ENCODE data around the gene C10orf90. TPM values are rescaled to one million over a fixed set of nuclear protein-coding genes. Genes with fewer than 3 reads are reported as not detected.

Gene C10orf90
- total RNA-seq, 4 donors from 2014 or later, result 0.26 TPM; not detected in 3

DNA sequence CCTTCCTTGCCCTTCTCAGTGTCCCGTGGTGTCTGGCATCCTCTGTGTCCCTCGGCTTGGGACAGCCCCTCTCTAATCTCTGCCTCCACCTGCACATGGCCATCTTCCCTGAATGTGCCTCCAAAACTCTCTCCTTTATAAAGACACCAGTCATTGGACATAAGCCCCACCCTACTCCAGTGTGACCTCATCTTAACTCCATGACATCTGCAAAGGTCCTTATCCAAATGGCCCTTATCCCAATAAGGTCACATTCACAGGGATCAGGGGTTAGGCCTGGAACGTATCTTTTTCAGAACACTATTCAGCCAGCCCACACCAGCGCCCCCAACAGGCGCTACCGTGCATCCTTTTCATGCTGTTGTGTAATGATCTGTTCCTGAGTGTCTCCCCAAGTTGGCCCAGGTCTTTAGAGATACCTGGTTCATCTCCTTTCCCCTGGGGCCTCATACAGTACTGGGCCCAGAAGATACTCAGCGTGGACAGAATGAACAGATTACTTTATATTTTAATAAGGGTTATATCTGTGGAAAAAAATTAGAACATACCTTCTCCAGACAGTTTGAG lies 149.7 kb downstream of the C10orf90 start:
- Histone ChIP-seq H3K27ac (no peak overlapping the region), H3K9me3 (no peaks in the 10 kb centered on the region), H3K4me3 (no peak overlapping the region), H3K4me1 (no peaks in the 10 kb centered on the region), H3K27me3 (peaks cover 0 to 9% (median 0%) of the 10 kb centered on the region in 4 donors), H3K36me3 (no peaks in the 10 kb centered on the region)
- TF ChIP-seq POLR2A (IDR thresholded peaks at IDR 0.05), result no peak
- TF ChIP-seq, protein P1, sequence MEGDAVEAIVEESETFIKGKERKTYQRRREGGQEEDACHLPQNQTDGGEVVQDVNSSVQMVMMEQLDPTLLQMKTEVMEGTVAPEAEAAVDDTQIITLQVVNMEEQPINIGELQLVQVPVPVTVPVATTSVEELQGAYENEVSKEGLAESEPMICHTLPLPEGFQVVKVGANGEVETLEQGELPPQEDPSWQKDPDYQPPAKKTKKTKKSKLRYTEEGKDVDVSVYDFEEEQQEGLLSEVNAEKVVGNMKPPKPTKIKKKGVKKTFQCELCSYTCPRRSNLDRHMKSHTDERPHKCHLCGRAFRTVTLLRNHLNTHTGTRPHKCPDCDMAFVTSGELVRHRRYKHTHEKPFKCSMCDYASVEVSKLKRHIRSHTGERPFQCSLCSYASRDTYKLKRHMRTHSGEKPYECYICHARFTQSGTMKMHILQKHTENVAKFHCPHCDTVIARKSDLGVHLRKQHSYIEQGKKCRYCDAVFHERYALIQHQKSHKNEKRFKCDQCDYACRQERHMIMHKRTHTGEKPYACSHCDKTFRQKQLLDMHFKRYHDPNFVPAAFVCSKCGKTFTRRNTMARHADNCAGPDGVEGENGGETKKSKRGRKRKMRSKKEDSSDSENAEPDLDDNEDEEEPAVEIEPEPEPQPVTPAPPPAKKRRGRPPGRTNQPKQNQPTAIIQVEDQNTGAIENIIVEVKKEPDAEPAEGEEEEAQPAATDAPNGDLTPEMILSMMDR (IDR thresholded peaks at IDR 0.05), result no peak
- DNase-seq, result no peak
- 62 to 78% methylated on average over 7 of the region's 7 CpGs for WGBS, 2 donors
- intact Hi-C loops (cut with DNase I), result no loop called here

DNA sequence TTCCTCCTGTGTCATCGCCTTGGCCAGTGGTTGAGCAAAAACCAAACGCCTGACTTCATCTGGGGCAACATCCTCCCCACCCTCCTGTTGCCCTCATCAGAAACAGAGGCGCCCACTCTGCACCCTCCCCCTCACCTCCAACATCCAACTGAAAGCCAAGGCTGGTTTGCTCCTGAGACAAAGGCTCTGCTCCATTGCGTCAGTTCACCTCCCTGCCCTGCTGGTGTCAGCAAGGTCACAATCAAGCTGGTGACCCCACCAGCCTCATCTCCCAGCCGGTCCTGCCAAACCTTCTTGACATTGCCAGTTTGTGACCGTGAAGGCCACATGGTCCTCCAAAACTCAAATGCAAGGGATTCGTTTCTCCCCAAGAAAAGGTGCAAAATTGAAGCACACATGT lies 150.5 kb downstream of the C10orf90 start:
- H3K9me3 ChIP-seq, result no peaks in the 10 kb centered on the region
- WGBS, 2 donors, result 79 to 84% methylated on average over 6 to 7 of the region's 7 CpGs
- no peak overlapping the region for H3K4me3 ChIP-seq
- TF ChIP-seq POLR2A (IDR thresholded peaks at IDR 0.05), result no peak
- TF ChIP-seq, protein P1 (IDR thresholded peaks at IDR 0.05), result no peak
- peaks cover 0 to 9% (median 0%) of the 10 kb centered on the region in 4 donors for H3K27me3 ChIP-seq
- no peak overlapping the region for H3K27ac ChIP-seq
- no peaks in the 10 kb centered on the region for H3K4me1 ChIP-seq
- no peaks in the 10 kb centered on the region for H3K36me3 ChIP-seq
- DNase-seq, result no peak
- intact Hi-C loops (cut with DNase I), result no loop called here

DNA sequence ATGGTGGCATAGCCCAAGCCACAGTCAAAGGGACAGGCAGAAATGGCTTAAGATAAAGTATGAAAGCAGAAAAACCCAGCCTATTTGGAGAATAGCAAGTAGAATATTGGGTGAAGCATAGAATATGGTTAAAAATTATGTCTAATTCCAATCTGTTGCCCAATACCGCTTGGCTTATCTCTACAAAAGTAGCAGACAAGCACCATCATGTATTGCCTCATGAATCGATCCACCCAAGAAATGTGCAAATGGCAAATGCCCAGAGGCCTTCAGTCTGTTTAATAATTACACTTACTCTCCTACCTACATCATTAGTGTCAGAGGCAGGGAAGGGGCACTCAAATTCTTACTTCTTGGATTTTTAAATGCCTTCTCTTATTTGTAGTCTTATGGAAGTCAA lies 151.3 kb downstream of the C10orf90 start:
- no peaks in the 10 kb centered on the region for H3K9me3 ChIP-seq
- H3K4me3 ChIP-seq, result no peak overlapping the region
- intact Hi-C loops (cut with DNase I), result no loop called here
- TF ChIP-seq, protein P1 (IDR thresholded peaks at IDR 0.05), result no peak
- no peak for TF ChIP-seq POLR2A (IDR thresholded peaks at IDR 0.05)
- 38 to 58% methylated on average over 2 of the region's 2 CpGs for WGBS, 2 donors
- DNase-seq, result no peak
- no peaks in the 10 kb centered on the region for H3K36me3 ChIP-seq
- peaks cover 0 to 2% (median 0%) of the 10 kb centered on the region in 4 donors for H3K27me3 ChIP-seq
- H3K27ac ChIP-seq, result no peak overlapping the region
- H3K4me1 ChIP-seq, result no peaks in the 10 kb centered on the region

DNA sequence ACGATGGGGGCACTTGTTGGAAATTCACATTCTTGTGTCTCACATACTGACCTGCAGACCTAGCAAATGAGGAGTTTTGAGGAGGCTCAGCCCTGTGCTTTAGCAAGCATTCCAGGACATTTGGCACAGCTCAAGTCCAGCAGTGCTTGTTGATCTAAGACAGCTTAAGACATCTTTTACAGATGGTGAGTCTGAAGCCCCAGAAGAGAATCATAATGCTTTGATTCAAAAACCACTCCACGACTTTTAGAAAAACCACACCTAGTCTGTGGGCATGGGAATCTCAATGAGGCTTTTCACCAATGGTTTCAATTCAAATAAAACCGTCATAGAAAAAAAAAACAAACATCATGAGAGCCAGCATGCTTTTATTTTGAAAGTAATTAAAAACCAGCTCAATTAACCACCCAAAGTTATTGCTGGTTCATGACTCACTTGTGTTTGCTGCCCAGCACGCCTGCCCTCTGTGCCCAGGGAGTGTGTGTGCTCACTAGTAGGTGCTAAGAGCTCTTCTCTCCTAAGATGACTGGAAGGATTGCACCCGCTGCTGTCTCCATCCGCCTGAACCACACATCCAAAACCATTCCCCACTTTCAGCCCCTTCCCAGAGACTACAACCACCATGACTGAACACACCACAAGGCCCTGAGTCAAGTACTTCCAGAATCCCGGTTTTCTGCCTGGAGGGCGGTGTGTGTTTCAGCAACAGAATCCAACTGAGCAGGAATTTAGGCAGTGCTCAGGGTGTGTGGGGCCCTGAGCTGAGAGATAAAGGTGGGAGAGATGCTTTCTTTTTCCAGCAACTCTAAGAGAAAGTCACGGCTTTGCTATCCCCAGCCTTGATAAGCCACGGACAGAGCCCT lies 152.0 kb downstream of the C10orf90 start:
- Histone ChIP-seq H3K36me3 (no peaks in the 10 kb centered on the region), H3K27me3 (no peaks in the 10 kb centered on the region), H3K4me3 (no peak overlapping the region), H3K27ac (no peak overlapping the region), H3K9me3 (no peaks in the 10 kb centered on the region), H3K4me1 (no peaks in the 10 kb centered on the region)
- 63 to 65% methylated on average over 9 to 10 of the region's 10 CpGs for WGBS, 2 donors
- no peak for DNase-seq
- TF ChIP-seq, protein P1 (IDR thresholded peaks at IDR 0.05), result no peak
- TF ChIP-seq POLR2A (IDR thresholded peaks at IDR 0.05), result no peak
- intact Hi-C loops (cut with DNase I), result no loop called here

DNA sequence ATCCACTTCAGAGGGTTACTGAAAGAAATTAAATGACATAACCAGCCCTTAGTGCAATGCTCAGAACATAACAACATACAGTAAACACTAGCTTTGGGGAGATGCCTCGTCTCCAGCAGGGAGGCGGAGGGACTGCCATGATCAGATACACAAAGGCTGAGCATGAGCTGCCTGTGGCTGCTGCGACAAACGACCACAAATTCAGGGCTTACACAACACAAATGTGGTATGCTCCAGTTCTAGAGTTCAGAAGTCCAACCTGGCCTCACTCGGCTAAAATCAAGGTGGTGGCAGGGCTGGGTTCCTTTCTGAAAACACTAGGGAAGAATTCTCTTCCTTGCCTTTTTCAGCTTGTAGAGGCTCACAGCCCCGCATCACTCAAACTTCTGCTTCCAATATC lies 154.0 kb downstream of the C10orf90 start:
- H3K27ac ChIP-seq, result no peak overlapping the region
- intact Hi-C loops (cut with DNase I), result no loop called here
- H3K4me3 ChIP-seq, result no peak overlapping the region
- H3K9me3 ChIP-seq, result no peaks in the 10 kb centered on the region
- WGBS, 2 donors, result 65 to 85% methylated on average over 4 to 6 of the region's 6 CpGs
- no peak for DNase-seq
- no peaks in the 10 kb centered on the region for H3K4me1 ChIP-seq
- TF ChIP-seq, protein P1 (IDR thresholded peaks at IDR 0.05), result no peak
- no peak for TF ChIP-seq POLR2A (IDR thresholded peaks at IDR 0.05)
- no peaks in the 10 kb centered on the region for H3K36me3 ChIP-seq
- no peaks in the 10 kb centered on the region for H3K27me3 ChIP-seq

Data from esophagus squamous epithelium (tissue), 5 donors.